HG02610 (cell line): Measurements from ENCODE around the gene CLBA1.

Experiments used
- ATAC-seq: cut with Tn5 transposase; IDR thresholded peaks from one replicate; pipeline ENCODE4 v1.9.1; 2021; ENCODE audit warnings: mild to moderate bottlenecking, moderate library complexity; ENCODE audit not compliant: unreplicated experiment

The CLBA1 gene

DNA sequence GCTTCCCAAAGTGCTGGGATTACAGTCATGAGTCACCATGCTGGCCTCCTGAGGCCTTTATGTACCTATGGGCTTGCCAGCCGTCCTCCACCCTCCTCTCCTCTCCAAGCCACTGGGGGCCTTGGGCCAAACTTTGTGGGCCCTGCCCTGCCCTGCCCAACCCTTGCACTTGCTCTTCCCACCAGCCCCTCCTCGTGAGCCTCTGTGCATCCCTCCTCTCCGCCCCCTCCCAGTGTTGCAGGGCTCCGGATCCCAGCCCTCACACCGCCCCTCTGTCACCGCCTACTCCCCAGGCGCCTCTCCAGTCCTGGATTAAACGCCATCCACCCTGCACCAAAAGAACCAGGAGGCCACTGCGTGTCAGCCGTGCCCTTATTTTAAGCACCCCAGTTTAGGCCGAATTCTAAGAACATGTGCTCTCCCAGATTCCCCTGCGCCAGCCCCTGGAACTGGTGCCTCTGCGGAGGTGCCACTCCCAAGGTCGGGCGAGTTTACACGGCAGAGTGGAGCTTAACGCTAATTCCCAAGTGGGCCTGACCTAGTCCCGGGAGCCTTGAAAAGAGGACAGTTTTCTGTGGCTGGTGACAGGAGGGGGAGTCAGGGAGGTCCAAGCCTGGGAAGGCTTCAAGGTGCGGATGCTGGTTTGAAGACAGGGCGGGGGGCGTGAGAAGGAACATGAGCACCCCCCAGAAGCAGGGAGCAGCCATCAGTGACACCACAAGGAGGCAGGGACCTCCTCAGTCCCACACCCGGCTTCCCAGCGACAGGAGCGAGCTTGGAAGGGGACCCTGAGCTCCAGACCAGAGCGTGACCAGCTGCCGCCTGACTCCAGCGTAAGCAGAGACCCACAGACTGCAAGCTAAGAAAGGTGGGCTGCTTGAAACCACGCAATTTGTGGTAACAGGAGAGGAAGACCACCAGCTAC, 56.5 kb downstream of the CLBA1 start:
- no peak for ATAC-seq

DNA sequence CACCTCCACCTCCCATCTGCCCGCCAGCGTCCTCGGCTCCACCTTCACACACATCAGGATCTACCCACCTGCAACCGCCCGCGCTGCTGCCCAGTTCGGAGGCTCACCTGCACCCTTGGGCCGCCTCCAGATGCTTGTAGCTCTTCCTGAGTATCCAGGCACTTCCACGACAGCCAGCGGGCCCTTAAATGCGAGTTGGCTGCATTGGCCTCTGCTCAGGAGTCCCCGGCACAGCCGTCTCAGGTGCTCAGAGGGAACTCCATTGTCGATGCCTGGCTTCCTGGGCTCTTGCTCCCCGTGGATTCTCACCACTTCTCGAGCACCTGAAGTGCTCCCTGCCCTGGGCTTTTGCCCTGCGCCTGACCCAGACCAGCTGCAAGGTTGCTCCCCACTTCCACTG, 57.2 kb downstream of the CLBA1 start:
- ATAC-seq = no peak

DNA sequence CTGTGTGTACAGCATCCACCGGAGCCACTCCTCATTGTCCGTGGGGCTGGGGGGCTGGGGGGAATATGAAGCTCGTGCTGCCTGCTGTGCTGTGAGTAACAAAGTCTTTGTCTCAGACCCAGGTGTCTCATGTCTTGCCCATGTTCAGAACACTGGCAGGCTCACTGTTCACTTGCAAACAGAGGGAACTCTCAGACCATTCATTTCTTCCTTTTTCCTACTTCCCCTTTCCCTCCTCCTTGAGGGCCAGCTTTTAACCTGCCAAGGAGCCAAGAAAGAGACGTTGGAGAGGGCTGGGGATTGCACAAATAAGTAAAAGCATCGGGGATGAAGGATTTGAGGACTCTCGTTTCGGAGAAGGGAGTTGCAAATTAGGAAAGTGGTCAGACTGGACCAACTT, 58.1 kb downstream of the CLBA1 start:
- ATAC-seq = no peak
